Peyer's patch (tissue), 4 donors: Measurements from ENCODE around the gene NEMP2. TPM values are rescaled to one million over a fixed set of nuclear protein-coding genes. Genes with fewer than 3 reads are reported as not detected.
A peak's percentile ranks its signal among the peaks of the same experiment; 100 is the strongest.

Experiments
- DNase-seq, 3 donors: peaks; one replicate each; pipeline ENCODE4 v3.0.0-alpha.2; 2017 to 2019
- H3K27ac ChIP-seq, 4 donors: fragments of 200-600 bp; sonication (generic); one replicate each; pipeline ENCODE4 v1.5.1; 2016 to 2019
- H3K27me3 ChIP-seq, 2 donors: fragments of 200-600 bp; sonication (generic); one replicate each; pipeline ENCODE4 v1.5.1; 2019
- H3K36me3 ChIP-seq, 3 donors: fragments of 200-600 bp; sonication (generic); one replicate each; pipeline ENCODE4 v1.5.1; 2016 to 2019
- H3K4me1 ChIP-seq, 4 donors: fragments of 200-600 bp; sonication (generic); one replicate each; pipeline ENCODE4 v1.5.1; 2016 to 2019
- H3K4me3 ChIP-seq, 4 donors: fragments of 200-600 bp; sonication (generic); 1 replicate in 3 of 4; 2 replicates in 1 of 4; pipeline ENCODE4 v1.5.1; 2016 to 2019; ENCODE audit warnings: mild to moderate bottlenecking in 1 of 4
- H3K9me3 ChIP-seq, 4 donors: fragments of 200-600 bp; sonication (generic); one replicate each; pipeline ENCODE4 v1.5.1; 2016 to 2019; ENCODE audit warnings: mild to moderate bottlenecking in 1 of 4
- POLR2A ChIP-seq, 2 donors: fragments of 450-650 bp; IDR thresholded peaks; one replicate each; pipeline ENCODE4 v1.5.1; 2017; ENCODE audit warnings: antibody characterized with exemption in 2 of 2, mild to moderate bottlenecking in 2 of 2, moderate library complexity in 2 of 2
- total RNA-seq, 4 donors: library from RNA; depleted of rRNA; stranded (reverse); fragments of >200 nt; gene quantifications; one replicate each; pipeline ENCODE4 v1.1.0, GENCODE V29; 2016
- TF ChIP-seq, protein P1 (sequence below), 6 experiments: fragments of 450-650 bp in 4 of 6; fragments of 200-600 bp in 2 of 6; sonication (generic) in 1 of 6; IDR thresholded peaks; one replicate each; pipeline ENCODE4 v1.5.1; 2017 to 2019; ENCODE audit warnings: antibody characterized with exemption in 6 of 6, mild to moderate bottlenecking in 3 of 6, moderate library complexity in 1 of 6

The NEMP2 gene
- total RNA-seq, 4 donors from 2014 or later, result 0.85 to 11.6 (median 1.8) TPM

DNA sequence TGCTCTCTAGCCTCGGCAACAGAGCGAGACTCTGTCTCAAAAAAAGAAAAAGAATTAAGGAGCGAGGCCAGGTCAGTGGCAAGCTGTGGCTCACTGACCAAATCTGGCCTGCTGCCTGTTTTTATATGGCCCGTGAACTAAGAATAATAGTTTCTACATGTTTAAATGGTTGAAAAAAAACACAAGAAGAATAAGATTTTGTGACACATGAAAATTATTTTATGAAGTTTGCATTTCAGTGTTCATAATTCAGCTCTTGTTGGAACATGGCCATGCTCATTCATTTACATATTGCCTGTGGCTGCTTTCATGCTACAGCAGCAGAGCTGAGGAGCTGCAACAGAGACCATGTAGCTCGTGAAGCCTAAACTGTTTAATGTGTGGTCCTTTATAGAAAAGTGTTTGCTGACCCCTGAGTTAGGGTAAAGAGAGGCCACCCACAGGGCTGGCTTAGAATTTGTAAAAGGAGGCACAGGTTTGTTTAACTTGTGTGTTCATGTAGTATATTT, 66.9 kb downstream of the NEMP2 start:
- no peaks in the 10 kb centered on the region for H3K27me3 ChIP-seq
- TF ChIP-seq, protein P1, sequence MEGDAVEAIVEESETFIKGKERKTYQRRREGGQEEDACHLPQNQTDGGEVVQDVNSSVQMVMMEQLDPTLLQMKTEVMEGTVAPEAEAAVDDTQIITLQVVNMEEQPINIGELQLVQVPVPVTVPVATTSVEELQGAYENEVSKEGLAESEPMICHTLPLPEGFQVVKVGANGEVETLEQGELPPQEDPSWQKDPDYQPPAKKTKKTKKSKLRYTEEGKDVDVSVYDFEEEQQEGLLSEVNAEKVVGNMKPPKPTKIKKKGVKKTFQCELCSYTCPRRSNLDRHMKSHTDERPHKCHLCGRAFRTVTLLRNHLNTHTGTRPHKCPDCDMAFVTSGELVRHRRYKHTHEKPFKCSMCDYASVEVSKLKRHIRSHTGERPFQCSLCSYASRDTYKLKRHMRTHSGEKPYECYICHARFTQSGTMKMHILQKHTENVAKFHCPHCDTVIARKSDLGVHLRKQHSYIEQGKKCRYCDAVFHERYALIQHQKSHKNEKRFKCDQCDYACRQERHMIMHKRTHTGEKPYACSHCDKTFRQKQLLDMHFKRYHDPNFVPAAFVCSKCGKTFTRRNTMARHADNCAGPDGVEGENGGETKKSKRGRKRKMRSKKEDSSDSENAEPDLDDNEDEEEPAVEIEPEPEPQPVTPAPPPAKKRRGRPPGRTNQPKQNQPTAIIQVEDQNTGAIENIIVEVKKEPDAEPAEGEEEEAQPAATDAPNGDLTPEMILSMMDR (IDR thresholded peaks at IDR 0.05), result no peak
- TF ChIP-seq POLR2A (IDR thresholded peaks at IDR 0.05), result no peak
- no peak for DNase-seq
- H3K4me3 ChIP-seq, result no peak overlapping the region
- peaks cover 0 to 32% (median 0%) of the 10 kb centered on the region in 4 donors for H3K4me1 ChIP-seq
- no peaks in the 10 kb centered on the region for H3K9me3 ChIP-seq
- H3K27ac ChIP-seq, result peak overlapping the region in 2 of 4 donors; percentile 51 to 69
- peaks cover 0 to 9% (median 0%) of the 10 kb centered on the region in 3 donors for H3K36me3 ChIP-seq

DNA sequence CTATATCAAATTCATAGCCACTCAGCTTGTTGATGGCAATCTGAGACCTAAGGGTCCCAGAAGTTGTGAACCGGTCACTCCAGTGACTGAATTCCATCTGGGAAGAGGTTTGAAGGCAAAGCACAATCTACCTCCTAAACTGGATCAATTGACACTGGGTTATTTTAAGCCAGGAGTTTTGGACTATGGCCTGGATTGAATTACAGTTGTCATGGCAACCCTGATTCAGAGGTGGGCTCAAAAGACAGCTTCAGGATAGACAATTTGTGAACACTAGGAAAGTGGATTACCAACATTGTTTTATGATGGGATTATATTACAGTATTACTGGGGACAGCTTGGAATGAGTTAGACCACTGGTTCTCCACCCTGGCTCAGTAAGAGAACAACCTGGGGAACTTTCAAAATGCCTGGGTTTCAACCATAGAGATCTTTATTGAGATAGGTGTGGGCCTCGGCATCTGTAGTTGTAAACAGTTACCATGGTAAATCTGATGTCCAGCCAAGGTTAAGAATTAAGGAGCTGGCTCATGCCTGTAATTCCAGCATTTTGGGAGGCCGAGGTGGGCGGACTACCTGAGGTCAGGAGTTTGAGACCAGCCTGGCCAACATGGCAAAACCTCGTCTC, 67.6 kb downstream of the NEMP2 start:
- Histone ChIP-seq H3K36me3 (peaks cover 0 to 9% (median 0%) of the 10 kb centered on the region in 3 donors), H3K27me3 (no peaks in the 10 kb centered on the region), H3K9me3 (no peaks in the 10 kb centered on the region), H3K27ac (peak overlapping the region in 2 of 4 donors; percentile 51 to 69), H3K4me3 (no peak overlapping the region), H3K4me1 (peaks cover 0 to 32% (median 0%) of the 10 kb centered on the region in 4 donors)
- DNase-seq, result no peak
- TF ChIP-seq, protein P1 (IDR thresholded peaks at IDR 0.05), result no peak
- TF ChIP-seq POLR2A (IDR thresholded peaks at IDR 0.05), result no peak

DNA sequence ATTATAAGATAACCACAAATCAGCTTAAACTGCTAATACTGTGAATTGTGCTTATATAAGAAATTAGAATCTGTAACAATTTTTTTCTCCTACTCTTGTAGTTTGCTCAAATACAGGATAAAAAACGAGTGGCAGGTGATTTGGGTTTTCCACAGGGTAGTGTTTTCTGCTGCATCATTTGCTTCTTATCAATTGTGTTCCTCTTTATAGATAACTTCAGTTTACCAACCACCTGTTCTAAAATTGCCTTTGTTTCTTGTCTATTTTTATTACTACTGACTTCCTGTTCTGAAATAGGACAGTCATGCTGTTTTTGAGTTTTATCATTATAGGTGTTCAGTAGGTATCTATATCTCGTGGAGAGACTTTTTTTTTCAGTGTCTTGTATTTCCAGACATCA, 69.5 kb downstream of the NEMP2 start:
- no peak for DNase-seq
- no peaks in the 10 kb centered on the region for H3K27me3 ChIP-seq
- TF ChIP-seq, protein P1 (IDR thresholded peaks at IDR 0.05), result no peak
- no peak for TF ChIP-seq POLR2A (IDR thresholded peaks at IDR 0.05)
- no peaks in the 10 kb centered on the region for H3K9me3 ChIP-seq
- H3K4me1 ChIP-seq, result peaks cover 0 to 29% (median 0%) of the 10 kb centered on the region in 4 donors
- H3K36me3 ChIP-seq, result no peaks in the 10 kb centered on the region
- H3K27ac ChIP-seq, result no peak overlapping the region
- no peak overlapping the region for H3K4me3 ChIP-seq

DNA sequence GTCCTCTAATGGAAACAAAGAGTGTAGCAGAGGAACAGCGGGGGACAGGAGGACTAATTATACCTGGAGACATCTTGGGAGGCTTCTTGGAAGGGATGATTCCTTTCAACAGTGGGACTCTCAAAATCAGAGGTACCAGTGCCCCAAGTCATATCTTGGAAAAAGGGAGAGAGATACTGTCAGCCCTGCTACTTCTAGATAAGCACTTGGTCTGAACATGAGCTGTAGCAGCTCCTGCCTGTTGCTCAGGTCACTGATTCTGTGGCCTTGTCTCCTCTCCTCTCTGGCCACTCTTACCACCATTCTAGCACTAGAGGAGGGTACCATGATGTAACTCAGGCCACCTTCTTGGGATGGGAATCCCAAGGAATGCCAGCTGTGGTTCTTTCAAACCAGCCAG, 71.9 kb downstream of the NEMP2 start:
- H3K4me3 ChIP-seq, result no peak overlapping the region
- no peaks in the 10 kb centered on the region for H3K36me3 ChIP-seq
- no peaks in the 10 kb centered on the region for H3K27me3 ChIP-seq
- DNase-seq, result no peak
- no peak for TF ChIP-seq POLR2A (IDR thresholded peaks at IDR 0.05)
- TF ChIP-seq, protein P1 (IDR thresholded peaks at IDR 0.05), result no peak
- no peaks in the 10 kb centered on the region for H3K9me3 ChIP-seq
- H3K4me1 ChIP-seq, result peaks cover 0 to 6% (median 0%) of the 10 kb centered on the region in 4 donors
- H3K27ac ChIP-seq, result no peak overlapping the region

DNA sequence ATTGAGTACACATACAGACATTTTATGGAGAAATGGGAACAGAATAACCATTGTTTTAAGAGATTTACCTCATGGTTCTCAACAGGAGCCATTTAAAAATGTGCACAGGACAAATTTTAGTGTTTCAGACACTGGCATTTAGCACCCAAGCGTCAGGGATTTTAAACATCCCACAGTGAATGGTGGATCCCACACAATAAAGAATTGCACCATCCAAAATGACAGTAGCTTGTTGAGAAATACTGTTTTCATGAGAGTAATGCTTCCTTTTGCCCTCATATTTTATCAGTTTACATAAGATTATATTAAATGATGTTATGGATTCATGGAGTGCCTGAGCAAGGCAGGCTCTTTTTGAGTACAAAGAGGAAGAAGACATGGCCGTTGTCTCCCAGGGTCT, 72.3 kb downstream of the NEMP2 start:
- no peak overlapping the region for H3K27ac ChIP-seq
- H3K27me3 ChIP-seq, result no peaks in the 10 kb centered on the region
- DNase-seq, result no peak
- H3K36me3 ChIP-seq, result no peaks in the 10 kb centered on the region
- H3K9me3 ChIP-seq, result no peaks in the 10 kb centered on the region
- no peak overlapping the region for H3K4me3 ChIP-seq
- TF ChIP-seq, protein P1 (IDR thresholded peaks at IDR 0.05), result no peak
- no peak for TF ChIP-seq POLR2A (IDR thresholded peaks at IDR 0.05)
- H3K4me1 ChIP-seq, result peaks cover 0 to 5% (median 0%) of the 10 kb centered on the region in 4 donors
